ENCODE results near the gene S100A7A. TPM values are rescaled to one million over a fixed set of nuclear protein-coding genes. Genes with fewer than 3 reads are reported as not detected.

The S100A7A gene
- total RNA-seq, 1 experiment from 2014 or later: not detected

DNA sequence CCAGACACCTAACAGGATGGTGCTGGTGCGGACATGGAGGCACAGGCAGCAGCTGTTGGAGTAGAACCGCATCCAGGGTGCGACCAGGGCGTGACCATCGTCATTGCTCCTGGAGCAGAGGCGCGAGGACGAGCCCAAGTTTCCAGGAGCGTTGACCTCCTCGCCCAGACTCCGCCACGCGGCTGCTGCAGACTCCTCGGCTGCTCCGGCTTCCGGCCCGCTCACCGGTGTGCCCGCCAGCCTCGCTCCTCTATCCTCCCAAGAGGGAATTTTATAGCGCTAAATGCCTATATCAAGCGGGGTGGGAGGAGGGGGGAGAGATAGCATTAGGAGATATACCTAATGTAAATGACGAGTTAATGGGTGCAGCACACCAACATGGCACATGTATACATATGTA lies 35.6 kb upstream of the S100A7A start:
- ChIA-PET POLR2A (no interaction called here), CTCF (no interaction called here)
- intact Hi-C loops (cut with micrococcal nuclease; ENCODE audit: unreplicated experiment): no loop called here
- DNase-seq: no peak
- Histone ChIP-seq H3K36me3 (ENCODE audit: control insufficient read depth, insufficient read depth, low read length) (no peaks in the 10 kb centered on the region), H3K4me3 (ENCODE audit: low read depth, low read length) (no peak overlapping the region), H3K27me3 (replicated peaks; ENCODE audit: control insufficient read depth, insufficient read depth, low read length) (no peaks in the 10 kb centered on the region), H3K9me3 (peaks cover 10% of the 10 kb centered on the region; the same call in 1 of the 2 replicates), H3K4me1 (no peaks in the 10 kb centered on the region)
- peaks cover 17% of the 10 kb centered on the region for H3K27me3 Mint-ChIP-seq (ENCODE audit: insufficient read depth, unreplicated experiment)
- no peaks in the 10 kb centered on the region for H3K4me1 Mint-ChIP-seq (ENCODE audit: low read depth, unreplicated experiment)
- no peak overlapping the region for H3K4me3 Mint-ChIP-seq (ENCODE audit: unreplicated experiment)
- H3K36me3 Mint-ChIP-seq (ENCODE audit: insufficient read depth, unreplicated experiment): no peaks in the 10 kb centered on the region
- no peak overlapping the region for H3K27ac Mint-ChIP-seq (ENCODE audit: unreplicated experiment)
- H3K9me3 Mint-ChIP-seq (ENCODE audit: unreplicated experiment): peaks cover 21% of the 10 kb centered on the region
- no TSS peak for BruUV-seq (replicated peaks)
- TF ChIP-seq, protein P1, sequence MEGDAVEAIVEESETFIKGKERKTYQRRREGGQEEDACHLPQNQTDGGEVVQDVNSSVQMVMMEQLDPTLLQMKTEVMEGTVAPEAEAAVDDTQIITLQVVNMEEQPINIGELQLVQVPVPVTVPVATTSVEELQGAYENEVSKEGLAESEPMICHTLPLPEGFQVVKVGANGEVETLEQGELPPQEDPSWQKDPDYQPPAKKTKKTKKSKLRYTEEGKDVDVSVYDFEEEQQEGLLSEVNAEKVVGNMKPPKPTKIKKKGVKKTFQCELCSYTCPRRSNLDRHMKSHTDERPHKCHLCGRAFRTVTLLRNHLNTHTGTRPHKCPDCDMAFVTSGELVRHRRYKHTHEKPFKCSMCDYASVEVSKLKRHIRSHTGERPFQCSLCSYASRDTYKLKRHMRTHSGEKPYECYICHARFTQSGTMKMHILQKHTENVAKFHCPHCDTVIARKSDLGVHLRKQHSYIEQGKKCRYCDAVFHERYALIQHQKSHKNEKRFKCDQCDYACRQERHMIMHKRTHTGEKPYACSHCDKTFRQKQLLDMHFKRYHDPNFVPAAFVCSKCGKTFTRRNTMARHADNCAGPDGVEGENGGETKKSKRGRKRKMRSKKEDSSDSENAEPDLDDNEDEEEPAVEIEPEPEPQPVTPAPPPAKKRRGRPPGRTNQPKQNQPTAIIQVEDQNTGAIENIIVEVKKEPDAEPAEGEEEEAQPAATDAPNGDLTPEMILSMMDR (IDR thresholded peaks at IDR 0.05; ENCODE audit: insufficient read depth in 1 of 2, low read depth in 1 of 2, low read length in 1 of 2, severe bottlenecking in 1 of 2, unreplicated experiment in 1 of 2): no peak

DNA sequence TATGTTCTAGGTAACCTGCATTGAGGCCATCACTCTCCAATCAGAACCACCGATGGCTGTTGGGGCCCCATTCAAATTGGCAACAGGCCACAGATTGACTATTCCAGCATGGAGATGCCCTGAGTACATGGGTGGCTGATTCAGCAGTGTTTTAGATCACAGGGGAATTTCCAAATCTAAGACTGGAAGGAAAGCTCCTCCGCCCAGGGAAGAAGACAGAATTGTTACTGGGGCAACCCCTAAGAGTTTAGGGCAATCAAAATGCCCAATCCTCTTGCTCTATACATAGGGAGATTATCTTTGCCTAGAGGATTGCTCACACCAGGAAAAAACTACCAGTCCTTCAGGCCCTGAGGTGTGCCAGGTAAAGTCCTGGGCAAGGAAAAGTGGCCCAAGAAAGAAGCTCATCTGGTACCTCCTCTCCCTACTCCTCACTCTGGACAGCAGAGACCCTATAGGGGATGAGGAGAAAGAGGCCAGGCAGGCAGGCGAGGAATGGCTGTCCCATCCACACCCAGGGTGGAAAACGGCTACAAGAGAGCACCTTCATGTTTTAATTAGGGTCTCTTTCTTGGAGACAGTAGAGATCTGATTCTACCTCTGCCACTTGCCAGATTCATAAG lies 31.3 kb upstream of the S100A7A start:
- POLR2A ChIA-PET: no interaction called here
- Mint-ChIP-seq H3K36me3 (ENCODE audit: insufficient read depth, unreplicated experiment) (no peaks in the 10 kb centered on the region), H3K27ac (ENCODE audit: unreplicated experiment) (no peak overlapping the region), H3K4me3 (ENCODE audit: unreplicated experiment) (no peak overlapping the region), H3K9me3 (ENCODE audit: unreplicated experiment) (peaks cover 21% of the 10 kb centered on the region), H3K27me3 (ENCODE audit: insufficient read depth, unreplicated experiment) (peaks cover 21% of the 10 kb centered on the region), H3K4me1 (ENCODE audit: low read depth, unreplicated experiment) (no peaks in the 10 kb centered on the region)
- no peaks in the 10 kb centered on the region for H3K4me1 ChIP-seq
- TF ChIP-seq, protein P1 (IDR thresholded peaks at IDR 0.05; ENCODE audit: insufficient read depth in 1 of 2, low read depth in 1 of 2, low read length in 1 of 2, severe bottlenecking in 1 of 2, unreplicated experiment in 1 of 2): no peak
- no peaks in the 10 kb centered on the region; the same call in 1 of the 2 replicates for H3K27me3 ChIP-seq (replicated peaks; ENCODE audit: control insufficient read depth, insufficient read depth, low read length)
- H3K9me3 ChIP-seq: peaks cover 10% of the 10 kb centered on the region; the same call in 1 of the 2 replicates
- CTCF ChIA-PET: no interaction called here
- BruUV-seq (replicated peaks): no TSS peak
- H3K36me3 ChIP-seq (ENCODE audit: control insufficient read depth, insufficient read depth, low read length): no peaks in the 10 kb centered on the region
- DNase-seq: no peak
- no peak overlapping the region for H3K4me3 ChIP-seq (ENCODE audit: low read depth, low read length)
- intact Hi-C loops (cut with micrococcal nuclease; ENCODE audit: unreplicated experiment): no loop called here

DNA sequence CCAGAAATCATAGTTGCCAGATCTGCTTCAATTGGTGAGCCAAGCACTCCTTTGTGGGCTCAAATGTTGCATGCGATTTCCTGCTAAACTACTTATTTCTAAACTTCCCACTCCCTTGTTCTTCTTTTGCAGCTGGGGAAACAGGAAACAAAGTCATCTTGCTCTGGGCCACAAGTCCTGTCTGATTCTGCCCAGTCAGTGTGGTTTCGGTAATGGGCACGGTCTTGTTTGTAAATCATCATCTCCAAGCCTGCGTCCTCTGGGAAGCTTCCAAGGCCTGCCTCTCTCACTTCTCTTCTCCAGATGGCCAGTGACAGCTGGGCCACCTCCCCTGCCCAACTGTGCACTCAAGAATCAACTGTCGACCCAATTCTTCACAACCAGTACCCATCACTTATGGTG lies 29.8 kb upstream of the S100A7A start:
- Histone ChIP-seq H3K4me3 (ENCODE audit: low read depth, low read length) (no peak overlapping the region), H3K4me1 (no peaks in the 10 kb centered on the region), H3K36me3 (ENCODE audit: control insufficient read depth, insufficient read depth, low read length) (no peaks in the 10 kb centered on the region), H3K27me3 (replicated peaks; ENCODE audit: control insufficient read depth, insufficient read depth, low read length) (no peaks in the 10 kb centered on the region; the same call in 1 of the 2 replicates), H3K9me3 (peaks cover 7% of the 10 kb centered on the region; the same call in 1 of the 2 replicates)
- TF ChIP-seq, protein P1 (IDR thresholded peaks at IDR 0.05; ENCODE audit: insufficient read depth in 1 of 2, low read depth in 1 of 2, low read length in 1 of 2, severe bottlenecking in 1 of 2, unreplicated experiment in 1 of 2): no peak
- Mint-ChIP-seq H3K27ac (ENCODE audit: unreplicated experiment) (no peak overlapping the region), H3K4me3 (ENCODE audit: unreplicated experiment) (no peak overlapping the region), H3K36me3 (ENCODE audit: insufficient read depth, unreplicated experiment) (no peaks in the 10 kb centered on the region), H3K9me3 (ENCODE audit: unreplicated experiment) (peaks cover 13% of the 10 kb centered on the region), H3K4me1 (ENCODE audit: low read depth, unreplicated experiment) (no peaks in the 10 kb centered on the region), H3K27me3 (ENCODE audit: insufficient read depth, unreplicated experiment) (peaks cover 17% of the 10 kb centered on the region)
- intact Hi-C loops (cut with micrococcal nuclease; ENCODE audit: unreplicated experiment): no loop called here
- CTCF ChIA-PET: no interaction called here
- POLR2A ChIA-PET: no interaction called here
- no peak for DNase-seq
- no TSS peak for BruUV-seq (replicated peaks)
